DMS79 (cell line): Measurements from ENCODE around the gene SAMD4A.
"Not testable (repeated sequence)": the region's sequence is repeated elsewhere in the genome, so short reads cannot be mapped to it uniquely, and the experiment has no call there.

Experiments
- DNase-seq: peaks from one replicate; lab custom pipeline; 2025; lab: John Stamatoyannopoulos, UW

SAMD4A gene

DNA sequence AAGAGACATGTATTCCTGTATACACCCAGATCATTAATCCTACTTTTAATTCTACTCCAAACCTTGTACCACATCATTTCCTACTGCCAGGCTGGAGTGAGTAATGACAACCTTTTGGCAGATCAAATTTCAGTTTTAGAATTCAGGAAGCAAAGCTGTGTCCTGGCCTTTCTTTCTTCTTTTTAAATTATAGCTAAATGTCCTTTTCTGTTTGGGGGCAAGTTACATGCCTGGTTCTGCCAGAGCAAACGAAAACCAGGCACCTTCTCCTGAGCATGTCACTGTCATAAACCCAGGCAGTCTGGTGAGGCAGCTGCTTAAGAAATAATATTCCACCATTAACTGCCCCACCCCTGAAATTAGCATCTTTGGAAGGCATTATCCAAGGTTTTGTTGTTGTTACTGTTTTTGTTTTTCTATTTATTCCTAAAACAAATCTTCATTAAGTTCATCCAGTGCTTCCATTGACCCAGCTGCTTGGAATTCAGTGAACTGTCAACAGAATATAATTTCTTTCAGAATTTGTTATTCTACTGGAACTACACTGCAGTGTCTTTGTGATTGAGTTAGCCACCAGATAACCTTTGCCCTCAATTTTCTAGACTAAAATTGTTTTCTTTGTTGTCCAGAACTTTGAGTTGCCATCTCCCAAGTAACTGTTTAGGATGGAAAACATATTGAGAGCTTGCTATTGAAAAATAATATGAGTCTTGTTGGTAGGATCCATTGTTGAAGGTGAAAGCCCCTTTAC, 33.2 kb downstream of the SAMD4A start:
- DNase-seq, result no peak

DNA sequence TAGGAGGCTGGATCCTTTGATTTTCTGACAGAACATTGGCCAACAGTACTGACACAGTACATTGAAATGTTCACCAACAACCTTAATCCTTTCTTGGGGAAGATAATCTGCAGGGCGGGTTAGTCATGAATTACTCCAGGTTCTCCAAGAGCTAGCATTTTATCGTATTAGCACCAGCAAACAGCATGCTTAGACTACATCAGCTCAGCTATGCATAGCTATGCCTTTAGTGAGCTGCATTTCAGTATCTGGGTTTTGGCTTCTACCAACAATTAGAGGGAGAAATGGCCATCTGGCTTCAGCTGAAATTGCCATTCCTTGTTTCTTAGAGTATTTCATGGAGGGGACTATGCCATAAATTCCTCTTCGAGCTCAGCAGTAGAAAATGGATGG, 33.8 kb downstream of the SAMD4A start:
- no peak for DNase-seq

DNA sequence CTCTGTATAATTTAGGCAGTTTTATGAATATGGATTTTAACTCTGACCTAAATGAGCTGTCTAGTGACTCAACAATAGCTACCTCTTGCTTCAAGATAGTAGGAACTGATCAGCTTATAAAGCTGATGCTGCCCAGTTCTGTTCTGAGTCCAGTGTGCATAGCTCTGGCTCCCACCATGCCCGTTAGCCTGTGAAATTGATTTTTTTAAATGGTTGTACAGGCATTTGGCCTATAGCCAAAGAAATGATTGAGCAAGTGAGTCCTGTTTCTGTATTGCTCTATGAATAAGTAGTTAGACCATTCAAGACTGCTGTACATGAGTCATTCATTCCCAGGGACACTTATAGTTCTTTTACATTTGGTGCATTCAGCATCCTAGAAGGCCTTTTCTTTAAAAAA, 36.4 kb downstream of the SAMD4A start:
- DNase-seq, result no peak

DNA sequence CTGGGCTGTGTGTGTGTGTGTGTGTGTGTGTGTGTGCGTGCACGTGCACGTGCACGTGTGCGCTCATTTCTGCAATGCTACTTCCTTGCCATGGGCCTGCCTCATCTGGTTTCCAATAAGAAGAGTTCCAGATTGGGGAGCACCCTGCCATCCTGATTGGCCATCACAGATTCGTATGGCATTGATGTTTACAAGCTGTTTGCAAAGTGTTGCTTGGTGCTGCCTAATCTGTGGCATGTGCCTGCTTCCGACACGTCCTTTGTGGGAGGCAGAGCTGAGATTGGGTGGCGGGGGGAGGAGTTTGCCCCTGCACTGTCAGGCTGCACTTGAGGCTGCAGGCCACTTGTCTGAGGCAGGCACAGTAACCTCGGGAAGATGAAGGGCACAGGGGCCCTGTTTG, 39.2 kb downstream of the SAMD4A start:
- no peak for DNase-seq

DNA sequence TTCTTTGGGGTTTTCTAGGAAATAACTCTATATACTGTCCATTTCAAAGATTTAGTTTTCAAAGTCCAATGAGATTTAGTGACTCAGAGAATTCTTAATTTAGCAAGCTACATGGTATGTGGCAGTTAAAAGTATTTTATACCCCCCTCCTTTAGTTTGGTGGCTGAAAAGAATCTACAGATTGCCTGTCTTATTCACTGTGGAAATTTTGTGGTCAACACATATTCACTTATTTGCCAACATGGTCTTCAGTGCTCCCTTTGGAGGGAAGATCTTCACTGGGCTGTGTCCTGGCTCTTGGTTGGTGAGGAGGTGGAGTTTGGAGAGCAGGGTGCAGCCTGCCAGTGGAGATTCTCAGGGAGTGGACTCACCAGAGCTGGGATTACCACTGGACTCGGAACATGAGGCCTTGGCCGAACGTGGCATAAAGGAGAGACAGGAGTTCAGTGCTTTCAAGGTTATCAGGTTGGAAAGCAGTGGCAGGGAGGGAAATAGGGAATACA, 39.8 kb downstream of the SAMD4A start:
- DNase-seq, result no peak

DNA sequence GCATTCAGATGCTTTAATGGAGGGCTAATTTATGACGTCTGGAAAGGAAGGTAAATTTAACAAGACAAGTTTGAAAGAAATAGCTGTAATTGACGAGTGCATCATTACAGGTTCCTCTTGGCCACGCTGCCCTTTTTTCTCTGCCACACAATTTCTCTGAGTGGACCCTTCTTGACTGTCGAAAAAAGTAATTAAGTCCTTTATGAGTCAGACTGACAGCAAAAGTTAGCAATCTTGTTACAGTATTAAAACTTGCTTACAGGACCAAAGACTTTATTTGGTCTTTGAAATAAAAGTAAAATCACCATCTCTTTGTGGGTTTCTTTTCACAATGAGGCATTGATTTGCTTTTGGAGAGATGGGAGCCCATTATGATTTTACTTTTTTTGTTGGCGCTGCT, 42.6 kb downstream of the SAMD4A start:
- DNase-seq, result no peak

DNA sequence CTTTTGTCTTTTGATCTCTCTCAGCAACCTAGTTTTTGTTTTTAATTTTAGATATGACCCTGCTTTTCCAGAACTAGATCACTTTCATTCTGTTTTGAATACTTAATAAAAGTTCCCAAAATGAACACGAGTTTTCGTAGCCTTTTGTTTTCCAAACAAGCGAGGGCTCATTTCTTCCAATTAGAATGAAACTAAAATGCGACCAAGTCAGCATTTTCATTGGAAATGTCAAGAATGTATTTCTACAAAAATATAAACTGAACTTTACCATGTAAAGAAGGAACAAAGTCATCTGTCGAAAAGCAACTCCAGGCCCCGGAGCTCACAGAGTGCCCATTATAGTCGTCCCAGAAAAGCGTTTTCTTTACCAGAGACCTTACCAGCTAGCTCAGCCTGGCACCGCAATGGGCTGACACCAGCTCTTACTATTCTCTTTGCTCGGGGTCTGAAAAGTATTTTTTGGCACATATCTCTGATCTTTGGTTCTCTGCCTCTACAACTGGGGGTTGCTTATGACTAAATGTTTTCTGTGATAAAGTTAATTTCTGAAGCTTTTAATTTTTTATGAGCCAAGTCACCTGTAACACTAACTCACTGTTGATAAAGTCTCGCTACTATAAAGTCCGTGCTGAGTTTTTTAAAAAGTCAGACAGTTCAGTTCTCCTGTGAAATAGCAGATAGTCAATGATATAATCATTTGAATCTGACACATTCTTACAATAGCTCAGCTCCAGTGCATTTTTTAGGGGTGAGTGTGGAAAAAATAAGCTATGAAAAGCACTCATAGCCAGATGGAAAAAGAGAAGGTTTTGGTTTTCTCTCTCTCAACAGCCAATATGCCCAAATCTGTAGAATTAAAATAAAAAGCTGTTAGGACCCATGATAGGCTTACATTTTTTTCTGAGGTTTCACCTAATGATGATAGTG, 43.4 kb downstream of the SAMD4A start:
- no peak for DNase-seq

DNA sequence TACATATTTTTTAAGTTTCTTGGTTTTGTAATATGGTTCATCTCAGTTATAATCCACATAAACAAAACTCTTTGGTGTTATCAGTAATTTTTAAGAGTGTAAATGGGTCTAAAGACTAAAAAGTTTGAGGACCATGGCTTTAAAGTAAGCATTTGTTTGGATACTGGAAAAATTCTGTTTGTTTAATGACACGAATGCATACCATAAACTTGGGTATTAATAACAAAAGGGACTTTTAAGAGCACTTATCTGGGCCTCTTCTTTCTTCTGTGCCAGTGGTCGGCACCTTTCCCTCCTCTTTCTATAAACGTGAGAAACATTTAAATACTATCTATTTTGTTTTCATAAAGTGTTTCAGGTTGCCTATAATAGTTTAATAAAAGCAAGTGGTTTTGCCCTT, 47.4 kb downstream of the SAMD4A start:
- DNase-seq, result no peak

DNA sequence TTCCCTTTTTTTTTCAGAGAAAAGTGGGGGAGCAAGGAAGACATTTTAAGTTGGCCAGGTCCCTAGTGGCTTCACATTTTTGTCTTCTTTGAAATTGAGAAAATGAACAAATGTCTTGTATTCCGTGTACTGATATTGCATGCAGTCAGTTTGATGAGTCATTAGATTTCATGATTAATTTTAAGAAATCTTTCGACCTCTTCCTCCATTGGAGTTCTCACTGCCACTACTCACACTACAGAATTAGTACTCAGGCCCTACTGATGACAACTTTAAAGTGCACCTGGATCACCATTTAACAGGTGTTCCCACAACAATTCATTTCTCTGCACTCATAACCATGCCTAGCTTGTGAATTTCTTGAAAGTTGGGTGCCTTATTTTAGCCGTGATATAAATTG, 50.5 kb downstream of the SAMD4A start:
- DNase-seq, result no peak

- DNase-seq, result no peak
These were observed 54.8 kb downstream of the SAMD4A start for GRCh38 chr14:54621686-54622085.

DNA sequence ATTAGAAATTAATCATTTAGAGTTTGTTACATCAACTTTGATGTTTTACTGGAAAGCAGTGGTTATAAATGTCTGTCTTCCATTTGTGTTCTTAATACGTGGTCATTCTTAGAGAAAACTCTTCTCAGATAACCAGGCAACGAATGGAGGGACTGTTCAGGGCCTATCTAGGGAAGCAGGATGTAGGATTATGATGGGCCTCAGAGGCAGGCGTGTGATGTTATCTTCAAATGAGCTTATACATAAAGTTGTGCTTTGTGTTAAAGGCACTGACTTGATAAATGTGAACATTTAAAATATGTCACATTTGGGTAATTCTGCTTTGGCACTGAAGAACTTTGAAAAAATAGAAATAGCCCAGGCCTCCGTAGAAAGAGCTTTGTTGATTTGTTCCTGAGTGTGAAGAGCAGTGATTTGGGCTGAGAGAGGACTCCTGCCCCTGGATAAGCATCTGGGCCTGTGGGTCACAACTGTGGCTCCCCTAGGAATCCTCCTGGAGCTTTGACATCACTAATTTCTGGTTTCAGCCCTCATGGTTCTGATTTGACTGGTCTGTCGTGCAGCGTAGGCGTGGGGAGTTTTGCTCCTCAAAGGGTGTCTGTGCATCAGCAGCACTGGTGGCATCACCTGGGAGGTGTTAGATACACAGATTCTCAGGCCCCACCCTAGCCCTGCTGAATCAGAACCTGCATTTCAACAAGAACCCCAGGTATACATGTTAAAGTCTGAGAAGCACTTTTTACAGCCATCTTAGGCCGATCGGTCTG, 55.4 kb downstream of the SAMD4A start:
- no peak for DNase-seq

DNA sequence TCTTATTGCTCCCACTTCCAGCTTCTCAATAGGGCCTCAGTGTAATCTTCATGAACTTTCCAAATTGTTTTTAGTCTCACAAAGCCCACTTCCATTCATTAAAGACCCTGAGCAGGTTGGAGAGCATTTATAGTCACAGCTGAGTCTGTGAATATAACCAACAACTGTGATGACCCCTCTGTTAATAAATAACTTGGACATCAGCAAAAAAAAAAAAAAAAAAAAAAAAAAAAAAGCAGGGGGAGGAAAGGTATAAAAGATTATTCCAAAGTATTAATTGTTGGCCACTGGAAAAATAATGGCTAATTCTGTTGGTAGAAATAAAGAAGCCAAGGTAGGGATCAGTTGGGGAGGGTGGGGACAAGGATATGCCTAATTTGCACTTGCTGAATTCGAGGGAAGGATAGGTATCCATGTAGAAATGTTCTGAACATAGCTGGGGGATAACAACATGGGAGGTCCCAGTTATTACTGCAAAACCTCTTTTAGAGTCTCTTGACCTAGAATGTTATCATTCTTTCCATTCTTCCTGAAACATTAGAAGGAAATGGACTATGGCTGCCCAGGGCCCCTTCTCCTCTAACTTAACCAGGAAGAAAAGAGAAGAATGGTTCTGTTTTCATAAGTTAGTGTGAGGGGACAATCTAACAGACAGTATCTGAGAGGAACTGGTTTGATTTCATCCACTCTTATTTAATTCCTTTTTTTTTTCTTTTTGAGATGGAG, 56.5 kb downstream of the SAMD4A start:
- no peak for DNase-seq

DNA sequence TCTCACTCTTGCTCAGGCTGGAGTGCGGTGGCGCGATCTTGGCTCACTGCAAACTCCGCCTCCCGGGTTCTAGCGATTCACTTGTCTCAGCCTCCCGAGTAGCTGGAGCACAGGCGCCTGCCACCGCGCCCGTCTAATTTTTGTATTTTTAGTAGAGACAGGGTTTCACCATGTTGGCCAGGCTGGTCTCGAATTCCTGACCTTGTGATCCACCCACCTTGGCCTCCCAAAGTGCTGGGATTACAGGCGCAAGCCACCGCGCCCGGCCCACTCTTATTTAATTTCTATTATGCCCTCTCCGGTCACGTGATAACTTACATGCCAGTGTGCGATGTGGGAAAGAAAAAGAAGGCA, 57.1 kb downstream of the SAMD4A start:
- not testable (repeated sequence) for DNase-seq

DNA sequence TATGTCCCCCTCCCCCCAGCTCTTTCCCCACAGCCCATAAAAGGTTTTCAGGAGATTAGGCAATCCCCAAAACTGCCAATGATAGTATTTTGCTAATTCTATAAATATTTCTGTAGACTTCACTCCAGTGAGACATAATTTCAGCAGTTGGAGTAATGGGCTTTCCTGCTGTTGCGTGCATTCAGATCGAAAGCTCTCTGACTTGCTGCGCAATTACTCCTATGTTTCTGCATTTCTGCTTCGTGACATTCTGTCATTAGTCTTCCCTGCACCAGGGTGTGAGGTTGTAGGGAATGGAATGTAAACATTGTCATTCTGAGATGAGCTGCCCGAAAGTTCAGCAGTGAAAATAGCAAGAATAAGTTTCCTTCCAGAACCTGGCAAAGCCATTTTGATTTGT, 58.2 kb downstream of the SAMD4A start:
- no peak for DNase-seq

GRCh38 chr14:54627219-54627539, 60.3 kb downstream of the SAMD4A start:
- no peak for DNase-seq

DNA sequence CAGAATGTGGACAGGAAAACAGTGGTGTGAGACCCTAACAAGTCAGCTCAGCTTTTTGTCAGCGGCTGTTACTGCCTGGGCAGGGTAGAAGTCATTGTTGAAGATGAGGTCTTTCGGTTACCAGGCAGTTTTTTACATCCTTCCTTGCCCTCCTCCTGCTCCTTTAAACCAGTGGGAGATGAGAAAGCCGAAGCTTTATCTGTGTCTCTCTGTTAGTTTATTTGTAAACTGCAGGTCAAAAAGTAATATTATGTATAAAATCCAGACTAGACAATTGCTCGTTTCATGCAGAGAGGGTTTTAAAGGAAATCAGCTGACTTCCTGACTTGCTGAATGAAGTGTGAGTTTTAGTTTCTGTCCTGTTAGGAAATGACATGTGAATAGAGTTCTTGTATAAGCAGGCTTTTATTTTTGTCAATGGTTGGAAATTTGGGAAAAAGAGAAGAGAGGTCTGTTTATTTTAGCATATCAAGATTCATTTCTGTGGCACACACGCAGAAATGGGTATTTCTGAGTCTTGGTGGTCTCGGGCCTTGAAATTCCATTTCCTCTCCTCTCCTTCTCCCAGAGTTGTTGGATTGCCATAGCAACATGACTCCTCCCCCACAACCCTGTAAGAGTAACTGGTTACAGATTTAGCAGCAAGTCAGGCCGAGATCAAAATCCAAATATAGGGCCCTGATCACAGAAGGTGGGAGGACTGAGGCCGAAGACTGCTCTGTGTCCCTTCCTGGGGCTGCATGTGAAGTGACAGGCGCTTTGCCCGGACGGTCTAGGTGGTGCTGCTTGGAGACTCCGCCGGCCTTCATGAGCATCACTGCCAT, 60.8 kb downstream of the SAMD4A start:
- DNase-seq, result no peak

DNA sequence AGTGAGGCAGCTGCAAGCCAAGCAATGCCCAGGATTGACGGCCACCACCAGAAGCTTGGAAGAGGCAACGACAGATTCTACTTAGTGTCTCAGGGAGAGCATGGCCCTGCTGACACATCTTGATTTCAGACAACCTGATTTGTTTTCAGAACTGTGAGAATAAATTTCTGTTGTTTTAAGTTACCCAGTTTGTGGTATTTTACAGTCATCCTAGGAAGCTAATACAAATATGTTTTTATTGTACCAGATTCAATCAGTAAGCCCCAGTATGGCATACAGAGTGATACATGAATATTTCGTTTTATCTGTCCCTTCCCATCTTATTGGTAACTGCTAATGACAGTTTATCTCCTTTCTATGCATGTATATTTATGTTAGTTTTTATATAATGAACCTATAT, 62.3 kb downstream of the SAMD4A start:
- DNase-seq, result no peak

DNA sequence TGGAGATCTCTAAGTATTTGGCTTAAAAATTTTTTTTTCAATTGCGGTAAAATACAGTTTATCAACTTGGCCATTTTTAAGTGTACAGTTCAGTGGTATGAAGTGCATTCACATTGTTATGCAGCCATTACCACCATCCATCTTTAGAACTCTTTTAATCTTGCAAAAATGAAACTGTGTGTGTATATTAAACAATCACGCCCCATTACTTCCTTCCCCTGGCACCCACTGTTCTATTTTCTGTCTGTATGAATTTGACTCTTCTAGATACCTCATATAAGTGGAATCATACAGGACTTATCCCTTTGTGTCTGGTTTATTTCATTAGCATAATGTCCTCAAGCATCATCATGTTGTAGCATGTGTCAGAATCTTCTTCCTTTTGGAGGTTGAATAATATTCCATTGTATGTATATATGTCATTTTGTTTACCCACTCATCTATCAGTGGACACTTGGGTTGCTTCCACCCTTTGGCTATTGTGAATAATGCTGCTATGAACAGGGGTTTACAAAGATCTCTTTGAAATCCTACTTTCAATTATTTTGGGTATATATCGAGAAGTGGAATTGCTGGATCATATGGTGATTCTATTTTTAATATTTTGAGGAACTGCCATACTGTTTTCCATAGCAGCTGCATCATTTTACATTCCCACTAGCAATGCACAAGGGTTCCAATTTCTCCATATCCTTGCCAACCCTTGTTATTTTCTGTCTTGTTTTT, 62.9 kb downstream of the SAMD4A start:
- no peak for DNase-seq

DNA sequence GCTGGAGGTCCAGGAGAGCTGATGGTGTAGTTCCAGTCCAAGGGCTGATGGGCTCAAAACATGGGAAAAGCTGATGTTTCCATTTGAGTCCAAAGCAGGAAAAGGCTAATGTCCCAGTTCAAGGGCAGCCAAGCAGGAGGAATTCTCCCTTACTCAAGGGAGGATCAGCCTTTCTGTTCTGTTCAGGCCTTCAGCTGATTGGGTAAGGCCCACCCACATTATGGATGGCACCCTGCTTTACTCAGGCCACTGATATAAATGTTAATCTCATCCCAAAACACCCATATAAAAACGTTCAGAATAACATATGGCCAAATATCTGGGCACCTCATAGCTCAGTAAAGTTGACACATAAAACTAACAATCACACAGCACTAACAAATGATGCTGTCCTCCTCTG, 64.1 kb downstream of the SAMD4A start:
- DNase-seq, result no peak

GRCh38 chr14:54632452-54632851, 65.5 kb downstream of the SAMD4A start:
- no peak for DNase-seq
